IPS DF 4.7 (cell line): ENCODE measurements around the gene FBXL7.
A peak's percentile ranks its signal among the peaks of the same experiment; 100 is the strongest.

Experiments
- DNase-seq: peaks from one replicate; pipeline ENCODE4 v3.0.0-alpha.2; 2013; ENCODE audit warnings: low spot score; ENCODE audit errors: extremely low read depth

The FBXL7 gene

GRCh38 chr5:15650266-15650665, 150.3 kb downstream of the FBXL7 start:
- DNase-seq, result no peak

GRCh38 chr5:15654779-15655178, 154.8 kb downstream of the FBXL7 start:
- no peak for DNase-seq

- DNase-seq, result no peak
Observed at GRCh38 chr5:15655683-15656082, 155.7 kb downstream of the FBXL7 start.

- DNase-seq, result no peak
Observed at GRCh38 chr5:15664961-15665360, 165.0 kb downstream of the FBXL7 start.

- no peak for DNase-seq
Observed at GRCh38 chr5:15669826-15670225, 169.8 kb downstream of the FBXL7 start.

- DNase-seq, result no peak
Observed at GRCh38 chr5:15674716-15675115, 174.7 kb downstream of the FBXL7 start.

GRCh38 chr5:15676591-15676990, 176.6 kb downstream of the FBXL7 start:
- no peak for DNase-seq

GRCh38 chr5:15679161-15679560, 179.2 kb downstream of the FBXL7 start:
- DNase-seq, result no peak

- DNase-seq, result no peak
Observed at GRCh38 chr5:15680455-15680854, 180.5 kb downstream of the FBXL7 start.

GRCh38 chr5:15682122-15682521, 182.1 kb downstream of the FBXL7 start:
- DNase-seq, result no peak

GRCh38 chr5:15682566-15682965, 182.6 kb downstream of the FBXL7 start:
- no peak for DNase-seq

GRCh38 chr5:15683332-15683731, 183.4 kb downstream of the FBXL7 start:
- peak; percentile 44 for DNase-seq

GRCh38 chr5:15687401-15687800, 187.4 kb downstream of the FBXL7 start:
- no peak for DNase-seq

- no peak for DNase-seq
Observed at GRCh38 chr5:15689836-15690235, 189.9 kb downstream of the FBXL7 start.

GRCh38 chr5:15690611-15691010, 190.6 kb downstream of the FBXL7 start:
- DNase-seq, result no peak

- DNase-seq, result no peak
Observed at GRCh38 chr5:15691521-15691920, 191.5 kb downstream of the FBXL7 start.

GRCh38 chr5:15692706-15693381, 192.9 kb downstream of the FBXL7 start:
- DNase-seq, result no peak

- no peak for DNase-seq
Observed at GRCh38 chr5:15693382-15693728, 193.4 kb downstream of the FBXL7 start.

- DNase-seq, result no peak
Observed at GRCh38 chr5:15693933-15694332, 194.0 kb downstream of the FBXL7 start.

- no peak for DNase-seq
Observed at GRCh38 chr5:15694696-15695214, 194.8 kb downstream of the FBXL7 start.

- no peak for DNase-seq
Observed at GRCh38 chr5:15695215-15695731, 195.3 kb downstream of the FBXL7 start.

- DNase-seq, result no peak
Observed at GRCh38 chr5:15700373-15700772, 200.4 kb downstream of the FBXL7 start.

GRCh38 chr5:15702102-15702501, 202.1 kb downstream of the FBXL7 start:
- no peak for DNase-seq
